ENCODE measurements around the gene KATNB1. TPM values are rescaled to one million over a fixed set of nuclear protein-coding genes. Genes with fewer than 3 reads are reported as not detected.
"Not testable (repeated sequence)": the region's sequence is repeated elsewhere in the genome, so short reads cannot be mapped to it uniquely, and the experiment has no call there.

Gene KATNB1
- polyA plus RNA-seq, 1 of the 3 experiments (the other 2 are of a cell fraction): 43.7 TPM

DNA sequence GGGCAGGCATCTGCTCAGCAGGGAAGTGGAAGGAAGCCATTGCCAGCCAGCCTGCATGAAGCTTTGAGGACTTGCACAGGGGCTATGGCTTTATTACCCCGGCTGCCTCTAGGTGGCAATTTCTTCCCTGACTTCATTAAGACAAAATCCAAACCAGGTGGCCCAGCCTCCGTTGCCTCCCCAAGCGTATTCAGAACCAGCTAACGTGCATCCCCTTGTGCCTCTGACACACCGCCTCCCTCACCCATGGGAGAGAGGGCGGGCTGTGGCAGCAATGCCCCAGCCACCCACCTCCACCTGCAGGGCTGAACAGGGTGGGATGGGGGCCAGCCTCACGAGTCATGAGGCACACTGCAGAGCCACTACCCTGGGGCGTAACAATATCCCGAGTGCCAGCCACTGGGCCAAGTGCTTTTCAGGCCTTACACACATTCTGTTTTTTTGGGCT lies 59.9 kb downstream of the KATNB1 start (continued):
- TF ChIP-seq TAF1 (IDR thresholded peaks at IDR 0.05; ENCODE audit: borderline replicate concordance, low read depth, low read length) (no peak), RFX5 (IDR thresholded peaks at IDR 0.05; ENCODE audit: low read length) (no peak)

GRCh38 chr16:57796014-57796413 lies 60.4 kb downstream of the KATNB1 start:
- H3K9me2 ChIP-seq; H3K9me3 ChIP-seq; H2AFZ ChIP-seq (ENCODE audit: low read depth); H3K27ac ChIP-seq (ENCODE audit: low read depth in 2 of 2, low read length in 1 of 2); H3K4me2 ChIP-seq; H3K9ac ChIP-seq; H3F3A ChIP-seq (replicated peaks; ENCODE audit: insufficient read depth); H3K27me3 ChIP-seq (ENCODE audit: insufficient read depth); POLR2A ChIA-PET; H3K4me3 ChIP-seq (ENCODE audit: low read depth in 2 of 2, low read length in 1 of 2); DNase-seq: not testable (repeated sequence)
- CTCF ChIA-PET: interaction anchor here (0.6 to 3.0 kb wide), 15 partner anchors 9 to 1122 kb away, joined by 3 to 20 read pairs (median 4); no protein-coding TSS in a partner anchor
- Histone ChIP-seq H4K20me1 (ENCODE audit: insufficient read depth) (peaks cover 54% of the 10 kb centered on the region), H3K4me1 (ENCODE audit: control insufficient read depth in 1 of 2, insufficient read depth in 2 of 2, low read depth in 1 of 2, low read length in 1 of 2) (peaks cover 8 to 15% of the 10 kb centered on the region in 2 experiments; a peak in 2 of 4 replicates), H3K79me2 (ENCODE audit: insufficient read depth) (peaks cover 87% of the 10 kb centered on the region), H3K36me3 (replicated peaks in 1 of 2; ENCODE audit: control insufficient read depth in 1 of 2, insufficient read depth in 2 of 2, low read length in 1 of 2) (peaks cover 26 to 31% of the 10 kb centered on the region in 2 experiments)
- WGBS (ENCODE audit: low lambda C conversion rate): 82% methylated on average over 5 of the region's 5 CpGs

- POLR2A ChIA-PET: no interaction called here
- Histone ChIP-seq H3K27me3 (ENCODE audit: insufficient read depth) (no peaks in the 10 kb centered on the region), H3K79me2 (ENCODE audit: insufficient read depth) (peaks cover 90% of the 10 kb centered on the region), H3K36me3 (replicated peaks in 1 of 2; ENCODE audit: control insufficient read depth in 1 of 2, insufficient read depth in 2 of 2, low read length in 1 of 2) (peaks cover 16 to 29% of the 10 kb centered on the region in 2 experiments), H3K27ac (ENCODE audit: low read depth in 2 of 2, low read length in 1 of 2) (no peak overlapping the region), H4K20me1 (ENCODE audit: insufficient read depth) (peaks cover 55% of the 10 kb centered on the region), H3F3A (replicated peaks; ENCODE audit: insufficient read depth) (peaks cover 2% of the 10 kb centered on the region), H3K4me1 (ENCODE audit: control insufficient read depth in 1 of 2, insufficient read depth in 2 of 2, low read depth in 1 of 2, low read length in 1 of 2) (peaks cover 17% of the 10 kb centered on the region in 2 experiments; a peak in 2 of 4 replicates), H3K4me2 (no peak overlapping the region), H2AFZ (ENCODE audit: low read depth) (no peak overlapping the region), H3K9me2 (no peaks in the 10 kb centered on the region), H3K4me3 (ENCODE audit: low read depth in 2 of 2, low read length in 1 of 2) (no peak overlapping the region), H3K9me3 (no peaks in the 10 kb centered on the region), H3K9ac (no peak overlapping the region)
- TF ChIP-seq FOSL2 (IDR thresholded peaks at IDR 0.05; ENCODE audit: borderline replicate concordance, low read depth) (no peak), GATA2 (CRISPR knock-in tag; IDR thresholded peaks at IDR 0.05) (no peak), ELF1 (IDR thresholded peaks at IDR 0.05) (no peak), NFIC (IDR thresholded peaks at IDR 0.05; ENCODE audit: borderline replicate concordance) (no peak), JUND (IDR thresholded peaks at IDR 0.05) (no peak), CHD2 (IDR thresholded peaks at IDR 0.05; ENCODE audit: low read length, partially characterized antibody) (no peak), CTCF (IDR thresholded peaks at IDR 0.05) (no peak), YY1 (IDR thresholded peaks at IDR 0.05; ENCODE audit: low read depth) (no peak), NRF1 (IDR thresholded peaks at IDR 0.05; ENCODE audit: low read depth, low read length) (no peak)
- TF ChIP-seq, protein P1, sequence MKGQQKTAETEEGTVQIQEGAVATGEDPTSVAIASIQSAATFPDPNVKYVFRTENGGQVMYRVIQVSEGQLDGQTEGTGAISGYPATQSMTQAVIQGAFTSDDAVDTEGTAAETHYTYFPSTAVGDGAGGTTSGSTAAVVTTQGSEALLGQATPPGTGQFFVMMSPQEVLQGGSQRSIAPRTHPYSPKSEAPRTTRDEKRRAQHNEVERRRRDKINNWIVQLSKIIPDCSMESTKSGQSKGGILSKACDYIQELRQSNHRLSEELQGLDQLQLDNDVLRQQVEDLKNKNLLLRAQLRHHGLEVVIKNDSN (IDR thresholded peaks at IDR 0.05; ENCODE audit: borderline replicate concordance, low read depth): no peak
- no CpG with 5 or more reads among the region's 13 CpGs for WGBS (ENCODE audit: low lambda C conversion rate)
- CTCF ChIA-PET: interaction anchor here (1.0 kb wide), 1 partner anchor 40 kb away, joined by 3 read pairs; no protein-coding TSS in a partner anchor
- DNase-seq: no peak
Observed at GRCh38 chr16:57797216-57797525, 61.6 kb downstream of the KATNB1 start.
